CD14-positive monocyte (primary cell): ENCODE results near the gene SLC35F5. TPM values are rescaled to one million over a fixed set of nuclear protein-coding genes. Genes with fewer than 3 reads are reported as not detected.

Experiments used
- DNase-seq, 3 donors: peaks; one replicate each; pipeline ENCODE4 v3.0.0-alpha.2; 2011 to 2022
- H2AFZ ChIP-seq: 2 replicates; pipeline ENCODE4 v1.6.0; 2012; ENCODE audit warnings: mild to moderate bottlenecking, low read depth, low read length, inconsistent platforms; ENCODE audit not compliant: insufficient read depth, poor library complexity, severe bottlenecking
- H3K27ac ChIP-seq, 2 donors: 1 replicate in 1 of 2; 2 replicates in 1 of 2; pipeline ENCODE4 v1.5.1; 2012 to 2013; ENCODE audit warnings: low read length in 2 of 2, control low read depth in 1 of 2, inconsistent platforms in 1 of 2, low read depth in 1 of 2, mild to moderate bottlenecking in 1 of 2
- H3K27me3 ChIP-seq, 2 donors: one replicate each; pipeline versions ENCODE4 v1.6.0 to v1.6.1; 2011 to 2013; ENCODE audit warnings: low read length in 2 of 2; ENCODE audit not compliant: control insufficient read depth in 2 of 2, insufficient read depth in 2 of 2
- H3K36me3 ChIP-seq, 2 donors: replicated peaks in 1 of 2; 1 replicate in 1 of 2; 2 replicates in 1 of 2; pipeline versions ENCODE4 v1.5.1 to v1.6.1; 2012 to 2013; ENCODE audit warnings: low read length in 2 of 2, control low read depth in 1 of 2, inconsistent platforms in 1 of 2, mild to moderate bottlenecking in 1 of 2; ENCODE audit not compliant: insufficient read depth in 2 of 2, control insufficient read depth in 1 of 2
- H3K4me1 ChIP-seq, 2 donors: 1 replicate in 1 of 2; 2 replicates in 1 of 2; pipeline versions ENCODE4 v1.5.1 to v1.6.1; 2012 to 2013; ENCODE audit warnings: low read length in 2 of 2, control low read depth in 1 of 2, inconsistent platforms in 1 of 2, mild to moderate bottlenecking in 1 of 2, moderate library complexity in 1 of 2; ENCODE audit not compliant: insufficient read depth in 2 of 2, control insufficient read depth in 1 of 2
- H3K4me2 ChIP-seq: replicated peaks from 2 replicates; pipeline ENCODE3; 2012; ENCODE audit warnings: low read length, moderate library complexity, mild to moderate bottlenecking; ENCODE audit not compliant: poor library complexity, severe bottlenecking; ENCODE audit errors: extremely low read depth
- H3K4me3 ChIP-seq, 3 experiments: fragments of 200-600 bp in 1 of 3; sonication (generic) in 1 of 3; replicated peaks in 1 of 3; 1 replicate in 2 of 3; 2 replicates in 1 of 3; pipeline ENCODE4 v1.5.1; 2011 to 2013; ENCODE audit warnings: low read length in 3 of 3, mild to moderate bottlenecking in 3 of 3, control low read depth in 2 of 3, low read depth in 2 of 3, inconsistent platforms in 1 of 3, moderate library complexity in 1 of 3
- H3K79me2 ChIP-seq: 2 replicates; pipeline ENCODE4 v1.6.0; 2012; ENCODE audit warnings: mild to moderate bottlenecking, control low read depth, inconsistent platforms, low read length, moderate library complexity; ENCODE audit not compliant: insufficient read depth
- H3K9ac ChIP-seq: 2 replicates; pipeline ENCODE4 v1.6.0; 2017; ENCODE audit warnings: low read length, mild to moderate bottlenecking; ENCODE audit not compliant: insufficient read depth, poor library complexity, severe bottlenecking
- H3K9me3 ChIP-seq, 2 donors: replicated peaks in 1 of 2; 1 replicate in 1 of 2; 2 replicates in 1 of 2; pipeline versions ENCODE4 v1.5.1 to v1.6.1; 2012 to 2013; ENCODE audit warnings: low read length in 2 of 2, control low read depth in 1 of 2; ENCODE audit not compliant: control insufficient read depth in 1 of 2, insufficient read depth in 1 of 2
- H4K20me1 ChIP-seq: 2 replicates; pipeline ENCODE4 v1.6.0; 2012; ENCODE audit warnings: mild to moderate bottlenecking, low read length, control low read depth, moderate library complexity; ENCODE audit not compliant: insufficient read depth
- H3K27ac Mint-ChIP-seq, 7 donors: one replicate each; pipeline ENCODE4 v1.8.0; 2020; ENCODE audit warnings: mild to moderate bottlenecking in 7 of 7, mixed read lengths in 7 of 7, moderate library complexity in 6 of 7, inconsistent platforms in 2 of 7
- H3K27me3 Mint-ChIP-seq, 3 donors: one replicate each; pipeline ENCODE4 v1.8.0; 2021 to 2022; ENCODE audit warnings: low read depth in 3 of 3, mild to moderate bottlenecking in 3 of 3, mixed read lengths in 3 of 3, moderate library complexity in 3 of 3, inconsistent platforms in 1 of 3
- H3K36me3 Mint-ChIP-seq, 2 donors: one replicate each; pipeline ENCODE4 v1.8.0; 2020; ENCODE audit warnings: mixed read lengths in 2 of 2, inconsistent platforms in 1 of 2, mild to moderate bottlenecking in 1 of 2
- H3K4me1 Mint-ChIP-seq: one replicate; pipeline ENCODE4 v1.8.0; 2020; ENCODE audit warnings: mild to moderate bottlenecking, mixed read lengths
- H3K4me3 Mint-ChIP-seq, 2 donors: one replicate each; pipeline ENCODE4 v1.8.0; 2020; ENCODE audit warnings: mild to moderate bottlenecking in 2 of 2, mixed read lengths in 2 of 2, moderate library complexity in 1 of 2
- H3K9me3 Mint-ChIP-seq, 7 donors: one replicate each; pipeline ENCODE4 v1.8.0; 2020 to 2022; ENCODE audit warnings: mixed read lengths in 7 of 7, mild to moderate bottlenecking in 6 of 7, moderate library complexity in 6 of 7, inconsistent platforms in 2 of 7
- WGBS: methylation state at CpG from one replicate; pipeline ENCODE4 v1.1.5; 2013; ENCODE audit warnings: missing lambda C conversion rate; ENCODE audit not compliant: insufficient coverage; 5-methylcytosine and 5-hydroxymethylcytosine counted together
- intact Hi-C, 2 donors: fragments of 100-400 bp; cut with micrococcal nuclease; formaldehyde crosslinking; loops; one replicate each; pipeline versions ENCODE4 v1.15.0 to v1.15.1; 2023
- polyA plus RNA-seq, 3 donors: library from polyadenylated mRNA; depleted of rRNA in 1 of 3; unstranded in 2 of 3; stranded (reverse) in 1 of 3; fragments of 300-500 nt in 2 of 3; fragments of >200 nt in 1 of 3; fragmentation: Illumina TruSeq in 2 of 3; gene quantifications; 1 replicate in 2 of 3; 2 replicates in 1 of 3; pipeline ENCODE4 v1.2.3, GENCODE V29; 2012 to 2021
- TF ChIP-seq, protein P1 (sequence below): fragments of 200-600 bp; IDR thresholded peaks from one replicate; pipeline ENCODE4 v1.8.0; 2022; ENCODE audit warnings: antibody characterized with exemption, mild to moderate bottlenecking

The SLC35F5 gene
- polyA plus RNA-seq, 3 donors: 11.7 to 18.2 (median 13.6) TPM

DNA sequence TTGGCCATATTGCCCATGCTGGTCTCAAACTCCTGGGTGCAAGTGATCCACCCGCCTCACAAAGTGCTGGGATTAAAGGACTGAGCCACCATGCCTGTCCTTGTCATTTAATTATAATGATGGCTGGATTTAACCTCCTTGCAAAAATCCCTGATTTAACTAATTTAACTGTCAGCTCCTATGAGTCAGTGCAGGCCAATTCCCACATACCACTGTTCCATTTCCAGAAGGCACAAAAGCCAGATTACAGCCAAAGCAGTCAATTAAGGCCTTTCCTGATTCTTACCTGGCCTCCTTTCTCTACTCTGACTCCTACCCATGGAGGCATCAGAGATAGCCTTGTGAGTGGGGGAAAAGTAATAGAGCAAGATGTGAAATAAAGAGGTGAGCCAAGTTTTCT is 12.3 kb upstream of the SLC35F5 start:
- no peaks in the 10 kb centered on the region for H4K20me1 ChIP-seq
- H3K27ac ChIP-seq: no peak overlapping the region
- H3K4me3 ChIP-seq: no peak overlapping the region
- 67% methylated on average over 1 of the region's 1 CpG for WGBS
- Mint-ChIP-seq H3K36me3 (peaks cover 0 to 1% of the 10 kb centered on the region in 2 donors), H3K4me1 (no peaks in the 10 kb centered on the region), H3K27me3 (peaks cover 0 to 5% (median 0%) of the 10 kb centered on the region in 3 donors), H3K27ac (no peak overlapping the region), H3K9me3 (peaks cover 2 to 10% (median 4%) of the 10 kb centered on the region in 7 donors), H3K4me3 (no peak overlapping the region)
- no peak overlapping the region for H3K9ac ChIP-seq
- H3K4me2 ChIP-seq: no peak overlapping the region
- H3K4me1 ChIP-seq: no peaks in the 10 kb centered on the region
- no peaks in the 10 kb centered on the region for H3K36me3 ChIP-seq
- intact Hi-C loops: no loop called here
- TF ChIP-seq, protein P1, sequence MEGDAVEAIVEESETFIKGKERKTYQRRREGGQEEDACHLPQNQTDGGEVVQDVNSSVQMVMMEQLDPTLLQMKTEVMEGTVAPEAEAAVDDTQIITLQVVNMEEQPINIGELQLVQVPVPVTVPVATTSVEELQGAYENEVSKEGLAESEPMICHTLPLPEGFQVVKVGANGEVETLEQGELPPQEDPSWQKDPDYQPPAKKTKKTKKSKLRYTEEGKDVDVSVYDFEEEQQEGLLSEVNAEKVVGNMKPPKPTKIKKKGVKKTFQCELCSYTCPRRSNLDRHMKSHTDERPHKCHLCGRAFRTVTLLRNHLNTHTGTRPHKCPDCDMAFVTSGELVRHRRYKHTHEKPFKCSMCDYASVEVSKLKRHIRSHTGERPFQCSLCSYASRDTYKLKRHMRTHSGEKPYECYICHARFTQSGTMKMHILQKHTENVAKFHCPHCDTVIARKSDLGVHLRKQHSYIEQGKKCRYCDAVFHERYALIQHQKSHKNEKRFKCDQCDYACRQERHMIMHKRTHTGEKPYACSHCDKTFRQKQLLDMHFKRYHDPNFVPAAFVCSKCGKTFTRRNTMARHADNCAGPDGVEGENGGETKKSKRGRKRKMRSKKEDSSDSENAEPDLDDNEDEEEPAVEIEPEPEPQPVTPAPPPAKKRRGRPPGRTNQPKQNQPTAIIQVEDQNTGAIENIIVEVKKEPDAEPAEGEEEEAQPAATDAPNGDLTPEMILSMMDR: no peak
- peaks cover 0 to 8% of the 10 kb centered on the region in 2 donors for H3K9me3 ChIP-seq
- no peaks in the 10 kb centered on the region for H3K27me3 ChIP-seq
- H2AFZ ChIP-seq: no peak overlapping the region
- H3K79me2 ChIP-seq: no peaks in the 10 kb centered on the region
- no peak for DNase-seq

DNA sequence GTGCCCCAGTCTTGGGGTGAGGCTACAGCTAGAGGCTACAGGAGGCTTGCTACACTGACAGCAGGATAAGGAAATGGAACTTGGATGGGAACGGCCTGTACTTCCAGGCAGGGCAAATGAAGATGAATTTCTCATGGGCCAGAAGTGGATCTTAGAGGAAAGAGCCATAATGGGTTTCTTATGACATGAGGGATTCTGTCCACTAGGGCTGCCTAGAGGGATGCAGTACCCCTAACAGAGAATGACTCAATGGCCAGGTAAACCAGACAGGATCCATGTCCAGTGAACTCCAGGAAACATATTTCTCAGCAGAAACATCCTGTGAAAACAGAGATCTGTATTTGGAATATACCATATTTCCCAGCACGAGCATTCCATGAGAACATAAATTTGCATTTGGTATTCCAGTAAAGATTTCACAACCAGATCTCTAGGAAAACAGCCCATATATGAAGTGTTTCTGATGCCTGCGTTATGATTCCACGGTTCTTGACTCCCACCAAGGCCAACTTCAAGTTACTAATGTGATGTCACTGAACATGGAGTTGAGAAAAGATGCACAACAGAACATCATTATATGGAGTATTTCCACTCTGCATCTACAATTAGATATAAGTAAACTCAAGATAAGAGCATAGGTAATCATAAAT is 11.5 kb upstream of the SLC35F5 start:
- TF ChIP-seq, protein P1: no peak
- no peak overlapping the region for H3K4me3 Mint-ChIP-seq
- Histone ChIP-seq H3K27ac (no peak overlapping the region), H3K4me1 (no peaks in the 10 kb centered on the region), H3K4me2 (no peak overlapping the region), H3K9ac (no peak overlapping the region), H3K9me3 (peaks cover 0 to 8% of the 10 kb centered on the region in 2 donors), H3K79me2 (no peaks in the 10 kb centered on the region), H2AFZ (no peak overlapping the region), H3K4me3 (no peak overlapping the region), H3K36me3 (no peaks in the 10 kb centered on the region), H3K27me3 (no peaks in the 10 kb centered on the region), H4K20me1 (no peaks in the 10 kb centered on the region)
- H3K36me3 Mint-ChIP-seq: peaks cover 0 to 1% of the 10 kb centered on the region in 2 donors
- intact Hi-C loops: no loop called here
- no peak for DNase-seq
- H3K4me1 Mint-ChIP-seq: no peaks in the 10 kb centered on the region
- 75% methylated on average over 1 of the region's 4 CpGs for WGBS
- H3K27me3 Mint-ChIP-seq: peaks cover 0 to 5% (median 0%) of the 10 kb centered on the region in 3 donors
- peaks cover 2 to 10% (median 7%) of the 10 kb centered on the region in 7 donors for H3K9me3 Mint-ChIP-seq
- H3K27ac Mint-ChIP-seq: no peak overlapping the region
